Cardiac muscle cell (in vitro differentiated cells and primary cell): ENCODE measurements around the gene TALDO1. TPM values are rescaled to one million over a fixed set of nuclear protein-coding genes. Genes with fewer than 3 reads are reported as not detected.
A peak's percentile ranks its signal among the peaks of the same experiment; 100 is the strongest.

Experiments
- DNase-seq, 2 donors: peaks; one replicate each; pipeline versions ENCODE4 v3.0.0 to v3.0.0-alpha.2; 2010 to 2017; ENCODE audit warnings: low read depth in 1 of 2, low spot score in 1 of 2
- H3K27ac ChIP-seq: fragments of 200-600 bp; sonication (generic); 2 replicates; pipeline ENCODE4 v1.5.1; 2016
- H3K27me3 ChIP-seq: fragments of 200-600 bp; sonication (generic); 2 replicates; pipeline ENCODE4 v1.6.0; 2016; ENCODE audit warnings: control low read depth
- H3K36me3 ChIP-seq: fragments of 200-600 bp; sonication (generic); 2 replicates; pipeline ENCODE4 v1.5.1; 2016; ENCODE audit warnings: control low read depth
- H3K4me1 ChIP-seq: fragments of 200-600 bp; sonication (generic); 2 replicates; pipeline ENCODE4 v1.8.1; 2017; ENCODE audit warnings: low read depth, mild to moderate bottlenecking, mixed run types
- H3K4me3 ChIP-seq: fragments of 200-600 bp; sonication (generic); 2 replicates; pipeline ENCODE4 v1.5.1; 2016; ENCODE audit warnings: mild to moderate bottlenecking
- H3K9me3 ChIP-seq: fragments of 200-600 bp; sonication (generic); 2 replicates; pipeline ENCODE4 v1.5.1; 2017; ENCODE audit warnings: low read depth, mild to moderate bottlenecking, control low read depth
- CTCF ChIP-seq: IDR thresholded peaks from 2 replicates; pipeline ENCODE4 v1.5.1; 2012; ENCODE audit warnings: low read depth, mild to moderate bottlenecking, low read length
- polyA plus RNA-seq: library from polyadenylated mRNA; unstranded; fragments of >200 nt; fragmentation: Nextera tagmentation; extraction: Ambion mirVana; gene quantifications from 2 replicates; pipeline ENCODE4 v1.2.1, GENCODE V29; 2016
- total RNA-seq: library from RNA; depleted of rRNA; stranded (reverse); fragments of >200 nt; gene quantifications from 2 replicates; pipeline ENCODE4 v1.2.3, GENCODE V29; 2016

The TALDO1 gene
- total and polyA plus RNA-seq, 2 experiments from 2014 or later, result 144 to 174 TPM

GRCh38 chr11:749731-750130, 2.5 kb downstream of the TALDO1 start:
- Histone ChIP-seq H3K4me1 (peaks cover 9% of the 10 kb centered on the region), H3K9me3 (no peaks in the 10 kb centered on the region), H3K27ac (no peak overlapping the region), H3K36me3 (no peaks in the 10 kb centered on the region), H3K27me3 (no peaks in the 10 kb centered on the region), H3K4me3 (no peak overlapping the region)
- no peak for TF ChIP-seq CTCF
- DNase-seq, result no peak

GRCh38 chr11:760236-760635, 13.0 kb downstream of the TALDO1 start:
- no peaks in the 10 kb centered on the region for H3K4me1 ChIP-seq
- no peak for TF ChIP-seq CTCF

GRCh38 chr11:761526-762108, 14.4 kb downstream of the TALDO1 start:
- H3K27me3 ChIP-seq, result no peaks in the 10 kb centered on the region
- H3K27ac ChIP-seq, result no peak overlapping the region
- H3K9me3 ChIP-seq, result no peaks in the 10 kb centered on the region
- H3K4me1 ChIP-seq, result no peaks in the 10 kb centered on the region
- H3K4me3 ChIP-seq, result no peak overlapping the region
- no peak for TF ChIP-seq CTCF
- no peak for DNase-seq
- peaks cover 30% of the 10 kb centered on the region for H3K36me3 ChIP-seq

More at GRCh38 chr11:760236-760635, 13.0 kb downstream of the TALDO1 start:
- Histone ChIP-seq H3K4me3 (no peak overlapping the region), H3K27me3 (no peaks in the 10 kb centered on the region), H3K36me3 (peaks cover 30% of the 10 kb centered on the region), H3K27ac (no peak overlapping the region), H3K9me3 (no peaks in the 10 kb centered on the region)
- DNase-seq, result no peak

GRCh38 chr11:762421-763072, 15.3 kb downstream of the TALDO1 start:
- Histone ChIP-seq H3K4me3 (no peak overlapping the region), H3K27ac (no peak overlapping the region), H3K9me3 (no peaks in the 10 kb centered on the region), H3K4me1 (no peaks in the 10 kb centered on the region), H3K36me3 (peaks cover 28% of the 10 kb centered on the region), H3K27me3 (no peaks in the 10 kb centered on the region)
- DNase-seq, result peak in 1 of 2 donors; percentile 74
- TF ChIP-seq CTCF, result peak; percentile 3

- Histone ChIP-seq H3K36me3 (peaks cover 28% of the 10 kb centered on the region), H3K9me3 (no peaks in the 10 kb centered on the region), H3K27ac (no peak overlapping the region), H3K27me3 (no peaks in the 10 kb centered on the region), H3K4me1 (no peaks in the 10 kb centered on the region), H3K4me3 (no peak overlapping the region)
- no peak for TF ChIP-seq CTCF
- DNase-seq, result no peak
Observed at GRCh38 chr11:763073-763463, 15.8 kb downstream of the TALDO1 start.
